ENCODE measurements around the gene TOR1AIP1.

The TOR1AIP1 gene

DNA sequence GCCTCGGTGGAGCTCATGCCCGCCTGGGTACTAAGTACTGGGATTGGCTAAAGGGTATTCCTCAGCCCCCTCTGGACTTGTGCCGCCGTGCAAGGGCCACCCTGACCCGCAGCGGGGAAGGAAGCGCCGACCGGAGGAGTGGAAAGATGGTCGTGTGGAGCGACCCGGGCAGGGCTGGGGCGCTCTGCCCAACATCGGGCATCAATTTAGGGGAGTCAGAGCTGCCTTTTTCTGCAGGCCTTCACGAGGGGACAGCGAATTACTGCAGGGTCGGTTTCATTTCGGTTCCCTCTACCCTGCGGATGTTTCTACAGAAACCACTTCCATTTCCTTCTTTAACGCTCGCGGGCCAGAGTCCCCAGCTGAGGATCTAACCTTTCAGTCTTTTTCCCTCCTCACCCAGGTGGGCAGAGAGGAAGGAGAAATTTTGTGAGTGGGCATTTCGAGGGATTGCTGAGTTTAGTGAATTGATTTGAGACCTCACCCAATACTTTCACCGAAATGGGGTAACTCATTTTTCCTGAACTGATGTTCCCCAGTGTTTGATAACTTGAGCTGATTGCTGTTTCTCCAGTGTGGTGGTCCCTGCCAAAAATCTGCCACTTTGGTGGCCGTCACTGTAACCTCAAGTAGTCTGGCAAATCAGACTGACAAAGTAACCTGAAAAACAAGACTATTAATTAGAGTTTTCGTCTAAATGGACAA lies 1.1 kb downstream of the TOR1AIP1 start:
- no peak for DNase-seq

DNA sequence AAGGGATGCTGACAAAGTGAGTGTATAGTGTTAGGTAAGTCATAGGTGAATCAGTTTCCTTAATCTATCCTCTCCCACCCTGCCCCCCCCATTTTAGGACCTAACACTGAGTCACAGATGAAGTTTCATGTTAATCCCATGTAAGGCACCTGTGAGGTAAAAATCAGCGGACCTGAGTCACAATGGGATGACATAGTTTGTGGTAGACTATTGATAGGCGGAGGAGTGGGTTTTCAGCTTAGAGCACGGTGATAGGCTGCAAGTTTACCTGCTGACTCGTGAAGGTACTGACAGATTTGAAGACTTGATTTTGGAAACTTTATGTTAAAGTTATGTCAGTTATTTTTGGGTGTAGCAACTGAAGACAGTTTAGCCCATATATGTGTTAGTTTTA lies 1.7 kb downstream of the TOR1AIP1 start:
- peak; percentile 49 for DNase-seq

DNA sequence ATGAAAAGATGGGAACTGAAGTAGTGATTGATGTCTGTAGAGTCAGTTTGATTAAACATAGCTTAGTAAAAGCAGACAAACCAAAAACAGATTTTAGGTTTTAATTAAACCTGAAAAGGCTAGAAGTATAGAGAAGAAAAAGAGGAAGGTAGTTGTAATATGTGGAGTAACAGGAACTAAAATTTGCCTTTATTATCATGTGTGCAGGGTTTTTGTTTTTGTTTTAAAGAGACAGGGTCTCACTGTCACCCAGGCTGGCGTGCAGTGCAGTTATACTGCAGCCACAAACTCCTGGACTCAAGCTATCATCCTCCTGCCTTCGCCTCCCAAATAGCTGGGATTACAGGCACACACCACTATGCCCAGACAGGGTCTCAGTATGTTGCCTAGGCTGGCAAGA lies 6.0 kb downstream of the TOR1AIP1 start:
- no peak for DNase-seq

DNA sequence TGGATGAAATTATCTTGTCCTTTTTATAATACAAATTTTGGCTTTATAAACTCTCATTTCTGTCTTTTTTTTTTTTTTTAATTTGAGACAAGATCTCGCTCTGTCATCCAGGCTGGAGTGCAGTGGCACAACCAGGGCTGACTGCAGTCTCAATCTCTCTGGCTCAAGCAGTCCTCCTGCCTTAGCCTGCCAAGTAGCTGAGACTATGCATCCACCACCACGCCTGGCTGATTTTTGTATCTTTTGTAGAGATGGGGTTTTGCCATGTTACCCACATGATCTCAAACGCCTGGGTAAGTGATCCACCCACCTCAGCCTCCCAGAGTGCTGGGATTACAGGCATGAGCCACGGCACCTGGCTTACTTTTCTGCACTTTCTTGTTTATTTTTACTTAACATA lies 7.5 kb downstream of the TOR1AIP1 start:
- no peak for DNase-seq

DNA sequence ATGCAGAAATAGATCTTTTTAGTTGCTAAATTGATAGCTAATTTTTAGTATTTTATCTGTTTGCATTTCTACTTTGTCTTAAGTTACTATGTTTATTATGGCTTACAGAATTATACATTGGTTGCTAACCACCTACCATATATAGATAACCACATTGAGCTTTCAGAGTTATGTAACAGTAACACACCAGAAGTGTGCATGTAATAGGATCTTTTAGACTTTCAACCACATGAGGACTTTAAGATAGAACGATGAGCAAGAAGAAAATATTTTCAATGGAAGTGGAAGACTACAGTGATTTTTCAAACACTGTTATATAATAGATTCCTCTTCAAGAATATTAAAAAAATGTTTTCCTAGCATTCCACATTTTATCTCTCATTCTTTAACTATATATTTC lies 28.8 kb downstream of the TOR1AIP1 start:
- DNase-seq, result no peak

DNA sequence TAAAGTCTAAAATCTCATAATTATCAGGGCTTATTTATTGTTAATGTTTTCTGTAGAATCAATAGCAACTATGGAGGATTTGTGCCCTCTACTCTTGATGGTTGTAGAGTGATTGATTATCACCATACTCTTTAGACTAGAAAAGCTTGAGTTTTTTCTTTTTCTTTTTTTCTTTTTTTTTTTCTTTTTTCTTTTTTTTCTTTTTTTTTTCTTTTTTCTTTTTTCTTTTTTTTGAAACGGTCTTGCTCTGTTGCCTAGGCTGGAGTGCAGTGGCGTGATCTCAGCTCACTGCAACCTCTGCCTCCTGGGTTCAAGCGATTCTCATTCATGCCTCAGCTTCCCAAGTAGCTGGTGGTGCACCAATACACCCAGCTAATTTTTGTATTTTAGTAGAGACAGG lies 29.7 kb downstream of the TOR1AIP1 start:
- DNase-seq, result no peak

DNA sequence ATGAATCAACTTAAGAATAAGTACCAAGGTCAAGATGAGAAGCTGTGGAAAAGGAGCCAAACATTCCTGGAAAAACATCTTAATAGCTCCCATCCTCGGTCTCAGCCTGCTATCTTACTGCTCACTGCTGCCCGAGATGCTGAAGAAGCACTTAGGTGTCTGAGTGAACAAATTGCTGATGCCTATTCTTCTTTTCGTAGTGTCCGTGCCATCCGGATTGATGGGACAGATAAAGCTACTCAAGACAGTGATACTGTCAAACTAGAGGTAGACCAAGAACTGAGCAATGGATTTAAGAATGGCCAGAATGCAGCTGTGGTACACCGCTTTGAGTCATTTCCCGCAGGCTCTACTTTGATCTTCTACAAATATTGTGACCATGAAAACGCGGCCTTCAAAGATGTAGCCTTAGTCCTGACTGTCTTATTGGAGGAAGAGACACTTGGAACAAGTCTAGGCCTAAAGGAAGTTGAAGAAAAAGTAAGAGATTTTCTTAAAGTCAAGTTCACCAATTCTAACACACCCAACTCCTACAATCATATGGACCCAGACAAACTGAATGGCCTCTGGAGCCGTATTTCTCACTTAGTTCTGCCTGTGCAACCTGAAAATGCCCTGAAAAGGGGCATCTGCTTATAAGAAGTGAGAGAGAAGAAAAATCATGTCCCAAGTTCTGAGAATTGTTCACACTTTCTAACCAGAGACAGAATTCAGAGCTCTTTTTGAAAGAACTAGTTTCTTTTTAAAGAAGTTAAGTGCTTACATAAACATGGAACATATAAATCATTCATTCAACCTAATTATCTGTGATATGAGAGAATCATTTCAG lies 35.7 kb downstream of the TOR1AIP1 start:
- DNase-seq, result no peak

DNA sequence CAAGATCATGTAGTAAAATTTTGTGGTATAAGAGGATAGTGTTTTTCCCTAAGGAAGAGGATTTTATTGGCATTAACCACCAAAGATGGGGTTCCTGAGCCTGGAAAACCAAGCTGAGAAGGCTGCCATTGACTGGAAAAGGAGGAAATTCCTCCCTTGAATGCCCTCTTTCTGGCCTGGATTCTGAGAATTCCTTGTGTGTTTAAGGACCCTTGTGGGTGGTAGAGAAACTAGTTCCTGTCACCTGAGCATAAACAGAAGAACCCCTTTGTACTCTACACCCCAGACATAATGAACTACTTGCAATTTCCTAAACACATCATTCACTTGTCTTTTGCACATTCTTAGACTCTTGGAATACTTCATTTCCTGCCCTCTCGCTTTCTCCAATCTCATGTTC lies 39.4 kb downstream of the TOR1AIP1 start:
- DNase-seq, result no peak

DNA sequence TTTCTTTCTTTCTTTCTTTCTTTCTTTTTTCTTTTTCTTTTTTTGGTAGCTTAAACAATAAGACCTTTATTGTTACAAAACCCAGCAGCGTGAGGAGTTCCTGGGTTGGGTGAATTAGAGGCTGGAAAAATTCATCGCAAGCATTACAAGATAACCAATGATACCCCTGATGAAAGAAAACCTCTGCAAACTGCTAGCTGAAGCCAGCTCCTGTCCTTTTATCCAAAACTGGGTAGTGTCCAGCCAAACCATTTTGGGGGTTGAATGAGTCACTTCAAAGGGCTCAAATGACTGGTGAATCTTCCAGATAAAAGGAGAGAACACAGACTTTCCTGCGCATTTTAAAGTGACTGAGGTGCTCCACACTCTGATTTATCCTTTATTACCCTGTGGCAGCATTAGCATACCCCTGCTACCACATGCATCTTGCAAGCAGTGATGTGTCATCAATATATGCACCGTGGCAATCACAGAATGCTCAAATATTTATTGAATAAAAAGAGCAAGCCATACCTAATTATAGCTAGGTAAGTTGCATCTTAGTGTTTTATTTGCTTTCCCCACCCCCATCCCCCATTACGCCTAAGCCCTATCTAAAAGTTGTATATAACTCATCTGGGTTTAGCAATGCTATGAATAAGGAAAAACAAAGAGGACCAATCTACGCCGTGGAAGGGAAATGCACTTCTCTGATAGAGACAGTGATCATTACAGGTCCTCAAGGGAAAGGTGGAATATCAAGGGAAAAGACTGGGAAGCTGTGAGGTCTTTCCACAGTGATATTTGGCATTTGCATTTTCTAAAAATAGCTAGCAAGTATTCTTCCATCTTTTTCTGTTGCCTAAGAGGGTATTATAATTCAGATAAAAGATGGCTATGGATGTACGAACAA lies 40.1 kb downstream of the TOR1AIP1 start:
- no peak for DNase-seq

DNA sequence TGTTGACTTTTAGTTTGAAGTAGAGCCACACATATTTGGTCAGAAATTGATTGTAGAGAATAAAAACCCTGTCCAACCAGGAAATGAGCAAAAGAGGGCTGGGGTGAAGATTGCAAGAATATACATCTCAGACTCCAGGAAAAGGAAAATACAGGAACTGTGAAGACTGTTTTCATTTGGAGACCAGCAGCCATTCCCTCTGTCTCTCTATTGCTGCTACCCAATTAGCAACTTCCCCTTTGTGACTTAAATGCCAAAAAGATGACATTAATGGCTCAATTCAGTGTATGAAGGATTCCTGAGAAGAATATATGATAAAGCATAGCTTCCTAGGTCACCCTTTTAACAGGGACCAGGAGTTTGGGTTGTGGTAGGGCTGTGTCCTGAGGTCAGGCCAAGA lies 40.9 kb downstream of the TOR1AIP1 start:
- DNase-seq, result no peak

DNA sequence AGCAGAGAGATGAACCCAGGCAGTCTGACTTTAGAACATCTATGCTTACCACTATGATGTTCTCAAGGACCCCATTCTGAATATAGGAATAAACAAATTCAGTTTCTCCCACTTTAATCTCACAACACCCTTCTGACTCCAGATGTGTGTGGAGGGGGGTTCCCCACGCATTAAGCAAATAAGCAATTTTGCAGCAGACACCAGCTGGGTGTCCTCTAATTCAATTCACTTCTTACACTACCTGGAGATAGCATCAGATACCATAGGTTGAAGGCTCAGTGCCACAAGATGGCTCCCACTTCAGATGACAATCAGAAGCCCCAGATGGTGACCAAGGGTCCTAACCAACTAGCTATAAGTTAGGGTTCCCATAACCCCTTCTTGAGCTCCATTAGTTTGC lies 42.2 kb downstream of the TOR1AIP1 start:
- no peak for DNase-seq

DNA sequence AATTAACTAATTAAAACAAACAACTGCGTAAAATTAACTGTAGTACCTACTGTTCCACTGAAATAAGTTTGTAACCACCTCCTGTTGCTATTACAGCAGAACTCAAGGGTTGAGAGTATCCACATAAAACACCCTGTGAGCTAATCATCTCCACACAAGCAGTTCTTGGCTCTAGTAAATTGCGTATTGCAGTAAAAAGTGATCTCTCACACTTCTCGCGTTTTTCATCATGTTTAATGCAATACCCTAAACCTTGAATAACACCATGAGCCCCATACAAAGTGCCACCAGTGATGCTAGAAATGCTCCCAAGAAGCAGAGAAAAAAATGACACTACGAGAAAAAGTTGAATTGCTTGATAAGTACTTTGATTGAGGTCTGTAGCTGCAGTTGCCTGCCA lies 43.2 kb downstream of the TOR1AIP1 start:
- DNase-seq, result no peak

DNA sequence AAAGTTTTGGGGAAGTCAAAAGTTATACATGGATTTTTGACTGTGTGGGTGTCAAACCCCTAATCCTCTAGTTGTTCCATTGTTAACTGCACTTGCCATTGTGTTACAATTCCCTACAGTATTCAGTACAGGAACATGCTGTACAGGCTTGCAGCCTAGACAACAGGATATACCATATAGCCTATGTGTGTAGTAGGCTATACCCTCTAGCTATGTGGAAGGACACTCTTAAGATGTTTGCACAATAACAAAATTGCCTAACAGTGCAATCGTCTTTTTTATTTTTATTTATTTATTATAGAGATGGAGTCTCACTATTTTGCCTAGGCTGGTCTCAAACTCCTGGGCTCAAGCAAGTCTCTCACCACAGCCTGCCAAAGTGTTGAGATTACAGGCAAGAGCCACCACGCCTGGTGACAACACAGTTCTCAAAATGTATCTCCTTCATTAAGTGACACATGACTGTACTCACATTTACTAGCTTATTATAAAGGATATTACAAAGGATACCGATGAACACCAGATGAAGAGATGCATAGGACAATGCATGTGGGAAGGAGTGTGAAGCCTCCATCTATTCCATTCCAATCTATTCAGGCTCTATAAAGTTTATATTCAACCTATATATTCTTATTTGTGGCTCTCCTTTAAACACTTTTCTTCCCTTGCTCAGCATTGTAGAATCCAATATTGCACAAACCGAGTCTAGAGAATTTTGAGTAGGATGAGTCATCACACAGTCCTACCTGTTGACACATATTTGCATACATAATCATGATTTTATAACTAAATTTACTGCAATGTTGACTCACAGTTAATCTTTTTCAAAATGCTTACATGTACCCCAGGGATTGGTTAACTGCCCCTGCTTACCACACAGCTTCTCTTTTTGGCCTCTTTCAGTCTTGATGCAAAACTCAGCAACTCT lies 44.1 kb downstream of the TOR1AIP1 start:
- no peak for DNase-seq

DNA sequence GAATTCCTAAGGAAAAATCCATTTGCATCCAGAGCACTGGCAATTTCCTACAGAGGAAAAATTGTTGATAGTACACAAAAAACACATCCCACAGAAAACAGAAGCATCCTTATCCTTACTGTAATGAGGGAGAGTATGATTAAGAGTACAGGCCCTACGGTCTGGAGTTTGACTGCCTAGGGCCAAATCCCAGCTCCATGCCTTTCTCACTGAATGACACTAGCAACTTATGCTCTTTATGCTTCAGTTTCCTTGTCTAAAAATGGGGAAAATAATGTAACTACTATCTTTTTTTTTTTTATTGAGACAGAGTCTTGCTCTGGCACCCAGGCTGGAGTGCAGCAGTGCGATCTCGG lies 44.7 kb downstream of the TOR1AIP1 start:
- no peak for DNase-seq

DNA sequence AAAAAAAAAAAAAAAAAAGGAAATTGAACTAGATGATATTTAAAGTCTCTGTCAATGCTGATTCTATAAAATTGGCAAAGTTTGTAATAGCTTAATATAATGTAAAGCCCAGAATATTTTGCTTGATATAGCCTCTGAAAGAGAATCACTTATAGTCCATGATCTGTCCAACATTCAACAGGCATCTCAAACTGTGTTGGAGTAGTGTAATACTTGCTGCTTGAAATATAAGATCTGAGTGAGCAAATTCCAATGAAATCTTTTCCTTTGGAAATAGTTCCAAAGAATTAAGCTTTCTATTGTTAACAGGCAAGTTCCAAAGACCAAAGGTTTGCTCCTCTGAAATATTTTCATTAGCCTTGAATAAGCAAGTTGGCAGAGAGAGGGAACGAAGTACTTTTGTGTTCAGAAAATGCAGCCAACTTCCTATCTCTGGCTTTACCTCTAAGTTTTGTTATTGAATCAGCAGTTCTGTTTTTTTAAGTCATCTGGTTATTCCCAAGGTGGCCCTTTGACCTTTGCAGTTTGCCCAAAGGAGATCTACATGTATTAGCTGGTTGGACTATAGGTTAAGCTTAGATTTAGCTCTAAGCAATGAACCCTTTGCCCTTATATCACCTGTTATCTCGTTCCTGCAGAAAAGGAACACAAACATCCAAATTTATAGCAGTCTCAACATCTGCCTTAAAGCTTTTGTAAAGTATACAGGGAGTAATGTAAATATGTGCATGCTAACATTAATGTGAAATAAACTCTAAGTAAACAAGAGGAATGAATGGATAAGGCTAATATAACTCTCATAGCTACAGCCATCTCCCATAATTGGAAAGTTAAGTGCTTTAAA lies 48.1 kb downstream of the TOR1AIP1 start:
- no peak for DNase-seq

DNA sequence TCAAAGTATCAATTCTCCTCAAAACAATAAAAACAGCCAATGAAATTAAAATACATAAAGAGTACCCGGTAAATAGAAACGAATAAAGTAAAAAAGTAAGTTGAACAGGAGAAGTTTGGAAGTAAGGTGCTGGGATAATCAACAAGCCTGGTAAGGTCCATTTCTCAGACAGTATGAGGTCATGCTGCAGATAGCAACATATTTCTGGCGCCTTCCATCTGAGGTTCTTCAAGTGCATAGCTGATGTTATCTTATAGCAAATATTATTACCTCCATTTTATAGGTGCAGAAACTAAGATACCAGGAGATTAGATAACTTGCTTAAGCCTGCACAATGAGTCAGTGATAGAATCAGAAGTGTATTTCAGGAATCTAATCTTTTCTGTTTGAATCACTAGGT lies 48.8 kb downstream of the TOR1AIP1 start:
- DNase-seq, result no peak

DNA sequence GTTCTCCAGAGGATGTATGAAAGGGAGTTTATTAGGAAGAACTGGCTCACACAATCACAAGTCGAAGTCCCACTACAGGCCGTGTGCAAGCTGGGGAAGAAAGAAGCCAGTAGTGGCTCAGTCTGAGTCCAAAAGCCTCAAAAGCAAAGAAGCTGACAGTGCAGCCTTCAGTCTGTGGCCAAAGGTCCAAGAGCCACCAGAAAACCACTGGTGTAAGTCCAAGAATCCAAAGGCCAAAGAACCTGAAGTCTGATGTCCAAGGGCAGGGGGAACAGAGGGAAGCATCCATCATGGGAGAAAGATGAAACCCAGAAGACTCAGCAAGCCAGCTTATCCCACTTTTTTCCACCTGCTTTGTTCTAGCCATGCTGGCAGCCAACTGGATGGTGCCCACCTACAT lies 51.1 kb downstream of the TOR1AIP1 start:
- no peak for DNase-seq

DNA sequence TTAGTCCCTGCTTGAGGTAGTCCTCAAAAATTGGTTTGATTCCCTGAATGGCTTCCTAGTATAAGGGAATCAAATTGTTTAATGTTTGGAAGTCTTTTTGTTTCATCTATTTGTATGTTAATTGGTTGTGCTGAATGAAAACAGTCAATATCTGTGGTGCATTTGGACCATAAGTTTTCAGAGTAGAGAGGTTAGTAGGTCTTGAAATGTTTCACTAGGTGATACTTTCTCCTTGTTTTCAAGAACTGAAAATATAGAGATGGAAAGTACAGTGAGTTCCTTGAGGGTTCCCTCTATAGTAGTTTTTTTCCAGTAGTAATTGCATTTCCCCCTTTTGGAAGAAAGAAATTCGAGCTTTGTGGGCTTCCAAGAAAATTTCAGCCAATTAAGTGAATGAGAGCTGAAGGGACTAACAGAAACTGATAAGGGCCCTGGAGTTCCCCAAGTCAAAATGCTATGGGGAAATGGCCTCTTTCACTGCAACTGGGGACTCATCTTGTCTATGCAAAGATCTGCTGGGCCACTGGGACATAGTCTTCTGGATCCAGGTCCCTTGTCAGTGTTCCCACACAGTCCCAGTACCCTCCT lies 53.9 kb downstream of the TOR1AIP1 start:
- DNase-seq, result no peak

DNA sequence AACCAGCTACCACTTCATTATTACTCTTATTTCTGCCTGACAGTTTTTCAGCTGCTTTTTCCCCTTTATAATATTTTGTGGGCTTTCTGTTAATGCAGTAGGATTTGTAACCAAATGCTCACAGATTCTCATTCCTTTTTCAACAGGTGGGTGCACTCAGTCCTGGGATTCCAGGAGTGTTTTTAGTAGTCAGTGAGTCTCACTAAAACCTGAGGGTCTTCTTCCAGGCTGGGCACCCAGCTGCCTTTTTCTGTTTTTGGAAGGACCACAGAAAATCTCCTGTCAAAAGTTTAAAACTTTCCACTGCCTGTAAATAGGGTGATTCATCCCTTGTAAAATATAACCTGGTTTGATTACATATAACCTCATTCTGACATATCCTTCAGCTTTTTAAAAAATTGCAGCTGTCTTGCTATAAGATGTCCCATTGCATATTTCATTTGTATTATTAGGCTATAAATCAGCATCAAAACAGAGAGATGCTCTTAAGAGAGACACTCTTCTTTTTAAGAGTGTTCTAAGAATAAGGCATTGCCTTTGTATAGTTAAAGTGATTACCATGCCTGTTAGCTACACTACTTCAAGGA lies 55.7 kb downstream of the TOR1AIP1 start:
- DNase-seq, result no peak

DNA sequence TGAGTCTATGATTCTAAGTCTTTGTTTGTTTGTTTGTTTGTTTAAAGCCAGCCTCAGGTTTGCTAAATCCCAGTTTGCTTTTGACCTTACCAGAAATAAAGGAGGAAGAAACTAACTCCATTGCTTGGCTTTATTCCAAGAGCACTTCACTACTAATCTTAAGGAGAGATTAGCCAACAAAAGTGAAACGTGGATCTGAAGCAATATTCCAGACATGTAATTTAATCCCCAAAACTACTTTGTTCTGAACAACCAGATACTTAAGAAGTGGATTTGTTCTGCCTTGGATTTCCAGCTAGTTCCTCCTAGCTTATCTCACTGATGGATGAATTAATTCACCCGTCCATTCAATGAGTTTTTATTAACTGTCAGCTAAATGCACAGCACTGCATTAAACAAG lies 56.7 kb downstream of the TOR1AIP1 start:
- no peak for DNase-seq

DNA sequence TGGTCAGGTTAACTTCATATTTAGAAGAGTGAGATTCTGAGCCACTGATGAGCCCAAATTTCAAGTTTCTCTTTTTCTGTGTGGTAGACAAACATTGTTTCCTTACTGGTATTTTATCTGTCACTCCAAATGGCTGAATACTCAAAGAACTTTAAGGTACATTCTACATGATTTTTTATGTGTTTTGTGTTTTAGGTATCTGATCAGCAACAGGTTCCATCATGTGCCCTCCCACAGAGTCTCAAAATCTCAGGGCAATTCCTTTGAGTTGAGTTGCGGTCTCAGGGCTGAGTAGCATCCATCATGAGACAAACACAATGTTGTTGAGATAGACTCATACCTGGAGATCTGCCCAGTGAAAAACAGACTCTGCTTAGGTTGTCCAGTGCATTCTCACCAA lies 57.9 kb downstream of the TOR1AIP1 start:
- DNase-seq, result no peak
